Neural progenitor cell (in vitro differentiated cells): ENCODE data around the gene EVC. TPM values are rescaled to one million over a fixed set of nuclear protein-coding genes. Genes with fewer than 3 reads are reported as not detected.

ENCODE experiments used
- DNase-seq: peaks from one replicate; pipeline ENCODE4 v3.0.0-alpha.2; 2016; ENCODE audit warnings: low spot score
- H2AFZ ChIP-seq: fragments of 200-600 bp; sonication (generic); replicated peaks from 2 replicates; pipeline ENCODE4 v1.6.1; 2016; ENCODE audit warnings: antibody characterized with exemption
- H3F3A ChIP-seq: fragments of 200-600 bp; sonication (generic); 2 replicates; pipeline ENCODE4 v1.6.1; 2016; ENCODE audit warnings: antibody characterized with exemption, low read depth
- H3K27ac ChIP-seq: fragments of 200-600 bp; sonication (generic); 2 replicates; pipeline ENCODE4 v1.5.1; 2016; ENCODE audit warnings: mild to moderate bottlenecking
- H3K27me3 ChIP-seq: fragments of 200-600 bp; sonication (generic); 2 replicates; pipeline ENCODE4 v1.6.1; 2016; ENCODE audit warnings: mild to moderate bottlenecking, moderate library complexity
- H3K36me3 ChIP-seq: fragments of 200-600 bp; sonication (generic); 2 replicates; pipeline ENCODE4 v1.5.1; 2016
- H3K4me1 ChIP-seq: fragments of 200-600 bp; sonication (generic); 2 replicates; pipeline ENCODE4 v1.6.1; 2016; ENCODE audit warnings: mixed run types
- H3K4me2 ChIP-seq: fragments of 200-600 bp; sonication (generic); 2 replicates; pipeline ENCODE4 v1.6.1; 2016
- H3K4me3 ChIP-seq: fragments of 200-600 bp; sonication (generic); 2 replicates; pipeline ENCODE4 v1.5.1; 2016
- H3K79me2 ChIP-seq: fragments of 200-600 bp; sonication (generic); 2 replicates; pipeline ENCODE4 v1.6.1; 2016; ENCODE audit warnings: low read depth
- H3K9ac ChIP-seq: fragments of 200-600 bp; sonication (generic); 2 replicates; pipeline ENCODE4 v1.6.1; 2016
- H3K9me3 ChIP-seq: fragments of 200-600 bp; sonication (generic); 2 replicates; pipeline ENCODE4 v1.5.1; 2016; ENCODE audit warnings: low read depth
- H4K20me1 ChIP-seq: fragments of 200-600 bp; sonication (generic); 2 replicates; pipeline ENCODE4 v1.6.1; 2016; ENCODE audit warnings: low read depth
- H3K27ac Mint-ChIP-seq: 3 replicates; pipeline ENCODE4 v1.8.0; 2021; ENCODE audit warnings: mixed read lengths
- H3K27me3 Mint-ChIP-seq: 2 replicates; pipeline ENCODE4 v1.8.0; 2022; ENCODE audit warnings: low read depth, mild to moderate bottlenecking, inconsistent platforms, moderate library complexity, mixed read lengths; ENCODE audit not compliant: insufficient read depth
- H3K36me3 Mint-ChIP-seq: 3 replicates; pipeline ENCODE4 v1.8.0; 2021; ENCODE audit warnings: mixed read lengths
- H3K4me1 Mint-ChIP-seq: 3 replicates; pipeline ENCODE4 v1.8.0; 2021; ENCODE audit warnings: mixed read lengths
- H3K4me3 Mint-ChIP-seq: 3 replicates; pipeline ENCODE4 v1.8.0; 2021; ENCODE audit warnings: mild to moderate bottlenecking, moderate library complexity, mixed read lengths
- H3K9me3 Mint-ChIP-seq: 3 replicates; pipeline ENCODE4 v1.8.0; 2020; ENCODE audit warnings: mixed read lengths
- CTCF ChIP-seq: fragments of 200-600 bp; sonication (generic); IDR thresholded peaks from 2 replicates; pipeline ENCODE4 v1.5.1; 2017; ENCODE audit warnings: antibody characterized with exemption, mild to moderate bottlenecking
- EZH2 ChIP-seq: fragments of 200-600 bp; sonication (generic); IDR thresholded peaks from 2 replicates; pipeline ENCODE4 v1.6.1; 2017; ENCODE audit warnings: antibody characterized with exemption, mild to moderate bottlenecking, moderate library complexity
- EZH2phosphoT487 ChIP-seq: fragments of 200-600 bp; sonication (generic); IDR thresholded peaks from 2 replicates; pipeline ENCODE4 v1.6.1; 2017; ENCODE audit warnings: antibody characterized with exemption
- total RNA-seq: library from RNA; depleted of rRNA; stranded (reverse); fragments of >200 nt; gene quantifications from 2 replicates; pipeline ENCODE4 v1.2.3, GENCODE V29; 2015; ENCODE audit warnings: low replicate concordance

Gene EVC
- total RNA-seq, 1 donor from 2014 or later = 3.6 TPM

DNA sequence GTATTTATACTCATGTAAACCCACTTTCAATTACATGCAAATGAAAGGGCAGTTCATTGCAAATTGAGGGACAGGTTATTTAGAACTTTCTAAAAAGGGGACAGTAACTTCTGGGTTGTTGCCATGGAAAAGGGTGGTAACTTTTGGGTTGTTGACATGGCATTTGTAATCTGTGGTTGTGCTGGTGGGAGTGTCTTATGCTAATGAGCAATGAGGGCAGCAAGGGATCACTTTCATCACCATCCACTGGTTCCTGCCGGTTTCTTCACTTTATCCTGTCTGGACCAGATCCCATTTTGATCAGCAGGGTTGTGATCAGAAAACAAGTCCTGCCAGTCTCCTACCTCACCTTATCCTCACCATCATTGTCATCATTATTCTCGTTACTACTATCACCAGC lies 32.0 kb downstream of the EVC start:
- H3K27me3 Mint-ChIP-seq = no peaks in the 10 kb centered on the region
- DNase-seq = no peak
- no peaks in the 10 kb centered on the region for H3F3A ChIP-seq
- peaks cover 13% of the 10 kb centered on the region for H3K36me3 Mint-ChIP-seq
- no peaks in the 10 kb centered on the region for H3K79me2 ChIP-seq
- no peak overlapping the region for H3K27ac ChIP-seq
- H3K4me2 ChIP-seq = no peak overlapping the region
- no peak overlapping the region for H3K27ac Mint-ChIP-seq
- no peaks in the 10 kb centered on the region for H4K20me1 ChIP-seq
- no peak overlapping the region for H3K4me3 Mint-ChIP-seq
- no peaks in the 10 kb centered on the region for H3K4me1 Mint-ChIP-seq
- H3K9me3 ChIP-seq = no peaks in the 10 kb centered on the region
- H3K4me3 ChIP-seq = no peak overlapping the region
- no peak overlapping the region for H2AFZ ChIP-seq
- H3K36me3 ChIP-seq = no peaks in the 10 kb centered on the region
- no peak overlapping the region for H3K9ac ChIP-seq
- no peaks in the 10 kb centered on the region for H3K27me3 ChIP-seq
- H3K9me3 Mint-ChIP-seq = no peaks in the 10 kb centered on the region
- H3K4me1 ChIP-seq = no peaks in the 10 kb centered on the region
- TF ChIP-seq CTCF = no peak
- TF ChIP-seq EZH2phosphoT487 = no peak
- TF ChIP-seq EZH2 = no peak

DNA sequence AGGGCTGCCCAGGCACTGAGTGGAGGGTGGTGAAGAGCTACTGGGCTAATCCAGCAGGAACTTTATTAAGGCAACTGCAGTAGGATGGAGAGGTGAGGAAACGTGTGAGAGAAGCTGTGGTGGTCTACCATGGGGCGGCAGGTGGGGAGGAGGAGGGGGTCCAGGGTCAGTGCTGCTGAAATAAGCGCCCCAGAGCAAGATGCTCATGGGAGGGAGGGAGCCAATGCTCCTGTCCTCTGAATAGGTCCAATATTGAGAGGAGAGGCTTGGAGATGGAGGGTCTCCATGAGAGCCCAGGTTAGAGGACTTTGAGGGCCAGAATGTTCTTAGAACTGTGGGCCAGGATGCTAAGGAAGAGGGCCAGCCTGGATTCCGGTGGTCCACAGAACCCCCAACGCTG lies 35.2 kb downstream of the EVC start:
- no peak overlapping the region for H3K4me2 ChIP-seq
- Mint-ChIP-seq H3K4me3 (no peak overlapping the region), H3K9me3 (no peaks in the 10 kb centered on the region)

GRCh38 chr4:5746829-5747737 lies 36.1 kb downstream of the EVC start:
- H3K27me3 ChIP-seq = no peaks in the 10 kb centered on the region
- Mint-ChIP-seq H3K4me3 (no peak overlapping the region), H3K4me1 (peaks cover 13% of the 10 kb centered on the region), H3K9me3 (no peaks in the 10 kb centered on the region), H3K36me3 (peaks cover 19% of the 10 kb centered on the region), H3K27ac (no peak overlapping the region), H3K27me3 (no peaks in the 10 kb centered on the region)
- H3K4me2 ChIP-seq = no peak overlapping the region
- H3K36me3 ChIP-seq = no peaks in the 10 kb centered on the region
- H3K4me3 ChIP-seq = no peak overlapping the region
- no peak overlapping the region for H2AFZ ChIP-seq
- no peaks in the 10 kb centered on the region for H4K20me1 ChIP-seq
- H3F3A ChIP-seq = no peaks in the 10 kb centered on the region
- TF ChIP-seq EZH2 (no peak), EZH2phosphoT487 (no peak), CTCF (no peak)
- H3K79me2 ChIP-seq = no peaks in the 10 kb centered on the region
- no peak overlapping the region for H3K27ac ChIP-seq
- no peak overlapping the region for H3K9ac ChIP-seq
- DNase-seq = no peak
- H3K9me3 ChIP-seq = no peaks in the 10 kb centered on the region
- peaks cover 4% of the 10 kb centered on the region for H3K4me1 ChIP-seq

More for the DNA sequence above, 35.2 kb downstream of the EVC start:
- Histone ChIP-seq H3K36me3 (no peaks in the 10 kb centered on the region), H3K4me1 (no peaks in the 10 kb centered on the region), H2AFZ (no peak overlapping the region), H3F3A (no peaks in the 10 kb centered on the region), H3K27me3 (no peaks in the 10 kb centered on the region), H3K9ac (no peak overlapping the region), H3K9me3 (no peaks in the 10 kb centered on the region), H3K4me3 (no peak overlapping the region), H4K20me1 (no peaks in the 10 kb centered on the region), H3K79me2 (no peaks in the 10 kb centered on the region), H3K27ac (no peak overlapping the region)
- Mint-ChIP-seq H3K27me3 (no peaks in the 10 kb centered on the region), H3K27ac (no peak overlapping the region), H3K36me3 (peaks cover 19% of the 10 kb centered on the region), H3K4me1 (peaks cover 4% of the 10 kb centered on the region)
- TF ChIP-seq EZH2phosphoT487 = no peak
- TF ChIP-seq CTCF = no peak
- TF ChIP-seq EZH2 = no peak
- no peak for DNase-seq
